NCI-H1092 treated with DMSO at 0.1 percent for 48 hours (cell line): Measurements from ENCODE around the gene IL17C.
"Not testable (repeated sequence)": the region's sequence is repeated elsewhere in the genome, so short reads cannot be mapped to it uniquely, and the experiment has no call there.

ENCODE experiments used
- DNase-seq: peaks from one replicate; lab custom pipeline; 2025; lab: John Stamatoyannopoulos, UW

IL17C gene, protein sequence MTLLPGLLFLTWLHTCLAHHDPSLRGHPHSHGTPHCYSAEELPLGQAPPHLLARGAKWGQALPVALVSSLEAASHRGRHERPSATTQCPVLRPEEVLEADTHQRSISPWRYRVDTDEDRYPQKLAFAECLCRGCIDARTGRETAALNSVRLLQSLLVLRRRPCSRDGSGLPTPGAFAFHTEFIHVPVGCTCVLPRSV

DNA sequence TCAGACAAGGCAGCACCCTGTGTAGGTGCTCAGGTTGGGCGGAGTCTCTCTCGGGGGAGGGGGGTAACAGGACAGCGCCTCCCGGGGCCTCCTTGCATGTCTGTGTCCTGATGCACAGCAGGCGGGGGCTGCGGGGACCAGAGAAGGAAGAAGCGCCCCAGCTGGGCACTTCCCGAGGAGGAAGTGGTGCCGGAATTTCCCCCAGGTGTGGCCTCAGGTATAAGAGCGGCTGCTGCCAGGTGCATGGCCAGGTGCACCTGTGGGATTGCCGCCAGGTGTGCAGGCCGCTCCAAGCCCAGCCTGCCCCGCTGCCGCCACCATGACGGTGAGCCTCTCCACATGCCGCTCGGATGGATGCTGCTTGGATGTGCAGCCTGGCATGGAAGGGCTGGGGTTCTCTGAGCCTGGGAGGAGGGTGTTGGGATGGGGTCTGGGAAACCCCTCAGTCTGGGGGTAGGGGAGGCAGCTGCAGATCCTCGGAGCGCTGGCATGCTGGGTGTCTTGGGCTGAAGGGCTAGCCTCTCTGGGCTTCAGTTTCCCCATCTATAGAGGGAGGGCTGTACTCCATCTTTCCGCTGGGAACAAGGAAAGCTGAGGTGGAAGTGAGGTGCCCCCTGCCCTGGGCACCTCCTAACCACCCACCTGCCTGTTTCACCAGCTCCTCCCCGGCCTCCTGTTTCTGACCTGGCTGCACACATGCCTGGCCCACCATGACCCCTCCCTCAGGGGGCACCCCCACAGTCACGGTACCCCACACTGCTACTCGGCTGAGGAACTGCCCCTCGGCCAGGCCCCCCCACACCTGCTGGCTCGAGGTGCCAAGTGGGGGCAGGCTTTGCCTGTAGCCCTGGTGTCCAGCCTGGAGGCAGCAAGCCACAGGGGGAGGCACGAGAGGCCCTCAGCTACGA lies at the start of gene IL17C:
Gene IL17C, plus strand, starts transcription at position 250 of the 908 bp plus-strand sequence. Its CDS starts 70 bp downstream, at position 320.
- peak; percentile 18 for DNase-seq

DNA sequence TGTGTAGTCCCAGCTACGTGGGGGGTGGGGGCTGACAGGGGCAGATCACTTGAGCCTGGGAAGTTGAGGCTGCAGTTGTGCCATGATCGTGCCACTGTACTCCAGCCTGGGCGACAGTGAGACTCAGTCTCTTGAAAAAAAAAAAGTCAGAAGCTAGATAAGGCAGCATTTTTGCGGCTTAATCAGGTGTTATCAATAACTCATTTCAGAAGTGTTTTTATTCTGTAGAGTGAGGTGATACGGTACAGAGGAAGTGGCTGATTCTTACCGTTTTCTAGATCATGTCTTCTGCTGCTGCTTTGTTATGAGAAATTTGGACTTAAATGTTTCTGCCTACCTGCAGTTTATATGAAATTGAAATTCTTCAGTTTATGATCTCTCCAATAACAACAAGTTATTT lies 49.6 kb upstream of the IL17C start:
- no peak for DNase-seq

GRCh38 chr16:88589441-88589840 lies 48.9 kb upstream of the IL17C start:
- no peak for DNase-seq

GRCh38 chr16:88591577-88592021 lies 46.8 kb upstream of the IL17C start:
- DNase-seq = no peak

- DNase-seq = no peak
Measured at GRCh38 chr16:88593061-88593460, 45.3 kb upstream of the IL17C start.

DNA sequence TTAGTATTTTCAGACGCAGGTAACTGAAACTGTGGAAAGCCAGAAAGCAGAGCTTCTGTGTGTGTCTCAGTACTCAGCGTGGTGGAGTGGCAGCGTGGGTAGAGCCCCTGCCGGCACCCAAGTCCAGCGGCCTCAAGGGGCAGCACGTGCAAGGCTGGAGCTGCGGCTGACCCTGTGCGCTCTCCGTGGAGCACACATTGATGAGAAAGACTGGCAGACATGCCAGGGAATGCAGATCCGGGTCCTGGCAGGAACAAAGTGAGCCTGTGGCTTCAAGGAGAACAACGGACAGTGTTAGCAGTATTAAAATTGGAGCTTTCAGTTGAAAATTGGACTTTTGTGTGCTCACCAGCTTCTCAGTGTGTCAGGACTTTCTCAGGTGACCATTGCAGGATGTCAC lies 44.9 kb upstream of the IL17C start:
- no peak for DNase-seq

GRCh38 chr16:88593910-88594309 lies 44.5 kb upstream of the IL17C start:
- DNase-seq = no peak

DNA sequence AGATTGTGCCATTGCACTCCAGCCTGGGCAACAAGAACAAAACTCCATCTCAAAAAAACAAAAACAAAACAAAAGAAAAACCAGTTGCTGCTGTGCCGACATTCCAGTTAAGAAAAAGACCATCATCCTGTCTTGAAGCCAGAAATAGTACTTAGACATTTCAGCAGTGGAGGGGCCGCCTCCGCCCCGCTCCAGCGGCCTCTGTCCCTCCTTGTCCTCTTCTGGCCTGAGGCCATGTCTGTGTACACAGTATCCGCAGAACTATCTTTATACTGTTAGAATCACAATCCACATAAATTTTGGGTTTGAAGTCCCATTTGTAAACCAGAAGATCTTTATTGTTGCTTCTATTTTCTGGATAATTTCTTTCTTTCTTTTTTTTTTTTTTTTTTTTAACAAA lies 43.3 kb upstream of the IL17C start:
- DNase-seq = no peak

GRCh38 chr16:88595921-88596320 lies 42.5 kb upstream of the IL17C start:
- DNase-seq = no peak

- no peak for DNase-seq
Measured at GRCh38 chr16:88596483-88596882, 41.9 kb upstream of the IL17C start.

DNA sequence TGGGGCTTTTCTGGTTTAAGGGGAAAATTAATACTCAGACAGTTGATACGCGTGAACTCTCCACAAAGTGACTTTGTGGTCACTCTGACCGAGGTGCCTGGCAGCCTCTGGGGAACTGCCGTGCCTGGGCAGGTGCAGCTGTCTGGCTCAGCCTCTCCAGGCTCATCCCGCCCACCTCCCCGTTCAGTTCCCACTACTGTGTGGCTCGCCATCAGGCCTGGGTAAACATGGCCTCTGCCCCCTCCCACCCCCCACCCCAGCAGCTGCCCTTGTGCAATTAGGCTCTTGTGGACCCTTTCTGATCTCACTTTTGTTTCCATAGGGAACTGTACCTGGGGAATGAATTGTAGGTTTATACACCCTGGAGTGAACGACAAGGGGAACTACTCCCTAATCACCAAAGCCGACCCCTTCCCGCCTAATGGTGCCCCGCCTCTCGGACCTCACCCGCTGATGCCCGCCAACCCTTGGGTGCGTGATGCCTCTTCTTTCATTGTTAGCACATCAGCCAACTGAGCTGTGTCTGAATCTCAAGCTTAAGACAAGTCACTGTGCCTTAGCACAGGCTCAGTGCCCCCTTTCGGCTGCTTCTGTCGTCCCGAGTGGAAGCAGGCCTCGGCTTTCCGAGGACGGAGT lies 40.4 kb upstream of the IL17C start:
- DNase-seq = no peak

DNA sequence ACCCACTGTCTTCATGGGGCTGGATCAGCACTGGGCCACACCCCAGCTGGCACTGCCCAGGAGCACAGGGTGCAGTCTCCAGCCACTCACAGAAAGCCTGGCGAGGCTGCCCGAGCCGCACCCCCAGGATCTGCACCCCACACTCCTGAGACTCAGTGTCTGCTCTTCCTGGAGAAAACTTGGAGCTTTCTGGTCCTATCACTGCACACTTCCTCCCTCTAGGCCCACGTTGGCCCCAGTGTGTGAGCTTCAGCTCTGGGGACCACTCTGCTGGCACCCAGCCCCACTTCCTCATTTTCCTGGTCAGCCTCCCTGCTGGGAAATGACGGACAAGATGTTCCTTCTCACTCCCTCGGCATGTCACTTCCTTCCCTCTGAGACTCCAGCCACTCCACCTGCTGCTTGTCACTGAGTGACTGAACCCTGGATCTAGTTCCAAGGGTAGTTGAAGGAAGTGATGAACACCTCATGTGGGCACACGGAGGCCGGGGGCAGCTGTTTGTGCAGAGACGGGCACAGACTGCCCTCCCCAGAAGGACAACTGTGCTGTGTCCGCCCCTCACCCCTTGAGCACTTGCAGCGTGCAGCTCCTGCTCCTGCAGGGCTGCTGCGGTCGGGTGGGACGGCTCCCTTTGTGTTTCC lies 39.2 kb upstream of the IL17C start:
- no peak for DNase-seq

DNA sequence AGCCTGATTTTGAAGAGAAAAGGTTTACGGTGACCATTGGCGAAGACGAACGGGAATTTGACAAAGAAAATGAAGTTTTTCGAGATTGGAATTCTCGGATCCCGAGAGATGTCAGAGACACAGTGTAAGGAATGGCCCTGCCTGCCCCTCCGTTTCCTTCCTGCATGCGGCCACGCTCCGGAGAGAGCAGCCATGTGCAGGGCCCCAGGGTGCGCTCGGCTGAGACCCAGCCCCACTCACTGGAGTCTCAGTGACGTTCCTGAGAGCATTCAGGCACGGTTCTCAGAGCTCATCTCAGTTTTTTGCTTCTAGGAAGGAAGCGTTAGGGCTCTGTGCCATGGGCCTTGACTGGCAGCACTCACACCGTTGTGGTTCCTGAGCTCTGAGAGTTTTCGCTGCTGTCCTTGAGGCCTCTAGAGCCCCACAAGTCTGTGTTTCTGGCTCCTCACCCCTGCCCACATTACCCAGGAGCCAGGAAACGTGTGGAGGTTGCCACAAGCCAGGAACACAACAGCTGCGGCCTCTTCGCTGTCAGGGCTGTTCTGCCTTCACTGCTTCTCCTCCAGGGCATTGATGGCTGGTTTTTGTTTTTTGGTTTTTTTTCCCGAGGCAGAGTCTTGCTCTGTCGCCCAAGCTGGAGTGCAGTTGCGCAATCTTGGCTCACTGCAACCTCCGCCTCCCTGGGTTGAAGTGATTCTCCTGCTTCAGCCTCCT lies 38.4 kb upstream of the IL17C start:
- DNase-seq = no peak

DNA sequence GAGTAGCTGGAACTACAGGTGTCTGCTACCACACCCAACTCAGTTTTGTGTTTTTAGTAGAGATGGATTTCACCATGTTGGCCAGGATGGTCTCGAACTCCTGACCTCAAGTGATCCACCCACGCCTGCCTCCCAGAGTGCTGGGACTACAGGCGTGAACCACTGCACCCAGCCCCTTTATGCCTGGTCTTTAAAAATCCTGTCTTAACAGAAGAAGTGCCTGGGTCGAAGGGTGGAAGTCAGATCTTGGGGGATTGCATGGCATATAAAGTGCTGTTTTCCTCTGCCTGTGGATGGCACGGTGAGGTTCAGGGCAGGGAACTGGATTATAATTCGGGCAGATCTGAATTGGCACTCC lies 37.9 kb upstream of the IL17C start:
- no peak for DNase-seq

DNA sequence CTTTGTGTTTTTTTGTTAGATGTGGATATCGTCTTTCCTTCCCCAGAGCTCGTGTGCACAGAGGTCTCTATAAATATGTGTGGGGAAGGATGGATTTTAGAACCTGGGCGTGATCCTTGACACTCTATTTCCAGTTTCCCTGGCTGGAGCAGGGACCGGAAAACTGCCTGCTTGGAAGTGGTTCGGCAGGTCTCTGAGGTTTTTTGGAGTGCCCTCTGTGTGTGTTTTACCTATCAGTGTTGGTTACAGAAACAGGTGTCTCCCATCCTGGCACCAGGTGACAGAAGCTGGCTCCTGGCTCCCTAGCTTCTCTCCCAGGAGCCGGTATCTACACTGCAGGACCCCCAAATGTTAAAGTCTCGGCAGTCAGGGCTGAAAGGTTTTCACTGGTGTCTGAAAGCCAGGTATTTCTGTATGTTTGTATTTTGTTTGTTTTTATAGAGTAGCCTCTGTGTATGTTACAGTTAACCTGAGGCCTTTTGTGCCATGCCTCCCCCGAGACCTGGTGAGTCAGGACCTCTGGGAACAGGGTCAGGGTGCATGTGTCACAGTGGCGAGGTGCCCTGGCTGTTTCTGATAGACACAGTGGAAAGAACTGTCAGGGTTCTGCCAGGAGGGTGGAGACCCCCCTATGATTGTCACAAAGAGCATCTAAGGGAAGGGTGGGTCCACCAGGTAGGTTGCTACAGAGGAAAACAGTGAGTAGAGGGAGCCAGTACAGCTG lies 36.9 kb upstream of the IL17C start:
- DNase-seq = no peak

DNA sequence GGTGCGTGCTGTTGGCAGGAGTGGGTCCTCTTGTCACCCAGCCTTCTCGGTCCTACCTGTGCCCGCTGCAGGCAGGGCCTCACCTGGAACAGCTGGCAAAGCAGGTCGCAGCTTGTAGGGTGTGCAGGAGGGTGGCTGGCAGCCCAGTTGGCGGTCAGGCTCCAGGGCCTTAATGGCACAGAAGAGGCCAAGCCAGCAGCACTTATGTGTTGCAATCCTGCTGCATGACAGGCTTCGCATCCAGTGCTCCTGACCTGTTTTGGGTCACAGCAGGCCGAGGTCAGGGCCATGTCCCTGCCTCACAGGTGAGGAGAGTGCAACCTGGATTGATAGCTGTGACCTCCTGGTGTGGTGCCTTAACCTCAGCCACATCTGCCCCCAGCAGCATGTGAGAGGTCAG lies 36.3 kb upstream of the IL17C start:
- no peak for DNase-seq

DNA sequence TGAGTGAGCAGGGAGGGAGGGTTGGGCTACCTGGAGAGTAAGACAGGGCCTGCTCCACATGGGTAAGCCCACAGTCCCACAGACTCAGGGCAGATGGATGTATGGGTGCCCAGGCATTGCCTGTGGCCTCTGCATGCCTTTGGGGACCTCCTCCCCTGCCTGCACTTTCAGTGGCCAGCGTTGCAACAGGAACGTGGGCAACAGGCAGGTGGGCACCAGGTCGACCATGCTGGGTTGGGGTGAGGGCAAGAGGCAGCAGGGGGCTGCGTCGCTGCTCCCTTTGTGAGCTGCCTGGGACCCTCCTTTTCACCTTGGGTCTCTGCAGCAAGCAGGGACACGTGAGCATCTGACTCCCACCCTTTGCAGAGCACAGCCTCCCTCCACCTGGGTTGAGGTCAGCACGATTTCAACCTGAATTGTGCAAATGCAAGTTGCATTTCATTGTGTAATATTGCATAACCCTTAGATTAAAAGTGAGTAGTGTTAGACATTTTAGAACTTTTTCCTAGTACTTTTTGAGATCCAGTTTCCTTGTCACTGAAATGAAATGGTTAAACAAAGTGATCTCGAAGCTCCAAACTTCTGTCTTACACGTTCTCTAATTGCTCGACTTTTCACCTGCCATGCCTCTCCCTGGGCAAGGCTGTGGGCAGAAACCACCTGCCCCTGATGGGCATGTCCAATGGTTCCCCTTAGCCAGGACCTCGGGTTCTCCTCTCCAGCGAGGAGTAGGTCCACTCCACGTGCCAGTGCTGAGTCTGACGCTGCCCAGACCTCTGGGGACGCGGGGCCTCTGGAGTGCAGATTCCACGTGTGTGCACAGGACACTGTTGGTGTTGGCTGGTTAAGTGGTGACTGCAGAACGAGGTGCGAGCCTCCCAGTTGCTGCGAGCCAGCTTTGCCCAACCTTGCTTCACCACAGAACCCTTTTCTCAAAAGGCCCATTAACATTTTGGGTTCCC lies 32.9 kb upstream of the IL17C start:
- DNase-seq = no peak

DNA sequence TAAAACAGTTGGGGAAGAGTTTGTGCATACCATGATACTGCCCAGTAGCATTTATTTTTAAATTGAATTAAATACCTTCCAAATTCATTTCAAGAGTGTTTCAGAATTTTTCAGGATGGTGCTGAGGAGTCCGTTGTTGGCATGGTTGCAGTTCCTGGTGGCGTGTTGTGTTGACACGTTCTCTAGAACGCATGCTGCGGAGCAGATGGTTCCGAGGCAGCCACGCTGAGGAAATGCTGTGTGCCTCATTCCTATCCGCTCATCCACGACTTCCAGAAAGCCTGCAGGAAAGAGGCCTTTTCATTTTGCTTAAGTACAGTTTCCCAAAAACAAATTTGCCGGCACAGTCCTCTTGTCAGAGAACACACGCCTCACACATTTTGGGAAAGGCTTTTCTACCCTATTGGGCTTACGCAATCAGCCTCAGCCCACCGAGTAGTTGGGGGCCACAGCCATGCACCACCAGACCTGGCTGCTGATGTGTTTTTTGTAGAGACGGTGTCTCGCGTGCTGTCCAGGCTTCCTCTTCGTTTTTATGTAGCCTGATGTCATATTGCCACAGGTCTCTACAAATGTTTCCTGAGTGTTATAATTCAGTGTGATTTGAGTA lies 32.1 kb upstream of the IL17C start:
- DNase-seq = no peak

DNA sequence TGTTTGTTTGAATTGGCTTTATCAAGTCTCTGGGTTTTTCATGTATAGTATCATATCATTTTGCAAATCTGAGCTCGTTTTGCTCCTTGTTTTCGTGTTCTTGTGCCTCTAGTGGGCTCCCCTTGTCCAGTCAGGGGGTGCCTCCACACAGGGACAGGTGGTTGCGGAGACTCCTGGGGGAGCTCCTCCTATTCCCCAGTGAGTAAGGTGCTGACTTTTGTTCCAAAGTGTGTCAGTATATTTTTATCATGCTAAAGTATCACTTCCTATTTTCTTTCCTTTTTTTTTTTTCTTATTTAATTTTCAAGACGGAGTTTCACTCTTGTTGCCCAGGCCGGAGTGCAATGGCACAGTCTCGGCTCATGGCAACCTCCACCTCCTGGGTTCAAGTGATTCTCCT lies 30.3 kb upstream of the IL17C start:
- DNase-seq = no peak

GRCh38 chr16:88609426-88609825 lies 28.9 kb upstream of the IL17C start:
- DNase-seq = not testable (repeated sequence)
